GM04504 (cell line): ENCODE measurements around the gene GLP2R.
"Not testable (repeated sequence)": the region's sequence is repeated elsewhere in the genome, so short reads cannot be mapped to it uniquely, and the experiment has no call there.

Experiments
- DNase-seq: peaks from one replicate; pipeline ENCODE4 v3.0.0-alpha.2; 2012; ENCODE audit warnings: low read depth

Gene GLP2R, protein sequence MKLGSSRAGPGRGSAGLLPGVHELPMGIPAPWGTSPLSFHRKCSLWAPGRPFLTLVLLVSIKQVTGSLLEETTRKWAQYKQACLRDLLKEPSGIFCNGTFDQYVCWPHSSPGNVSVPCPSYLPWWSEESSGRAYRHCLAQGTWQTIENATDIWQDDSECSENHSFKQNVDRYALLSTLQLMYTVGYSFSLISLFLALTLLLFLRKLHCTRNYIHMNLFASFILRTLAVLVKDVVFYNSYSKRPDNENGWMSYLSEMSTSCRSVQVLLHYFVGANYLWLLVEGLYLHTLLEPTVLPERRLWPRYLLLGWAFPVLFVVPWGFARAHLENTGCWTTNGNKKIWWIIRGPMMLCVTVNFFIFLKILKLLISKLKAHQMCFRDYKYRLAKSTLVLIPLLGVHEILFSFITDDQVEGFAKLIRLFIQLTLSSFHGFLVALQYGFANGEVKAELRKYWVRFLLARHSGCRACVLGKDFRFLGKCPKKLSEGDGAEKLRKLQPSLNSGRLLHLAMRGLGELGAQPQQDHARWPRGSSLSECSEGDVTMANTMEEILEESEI

DNA sequence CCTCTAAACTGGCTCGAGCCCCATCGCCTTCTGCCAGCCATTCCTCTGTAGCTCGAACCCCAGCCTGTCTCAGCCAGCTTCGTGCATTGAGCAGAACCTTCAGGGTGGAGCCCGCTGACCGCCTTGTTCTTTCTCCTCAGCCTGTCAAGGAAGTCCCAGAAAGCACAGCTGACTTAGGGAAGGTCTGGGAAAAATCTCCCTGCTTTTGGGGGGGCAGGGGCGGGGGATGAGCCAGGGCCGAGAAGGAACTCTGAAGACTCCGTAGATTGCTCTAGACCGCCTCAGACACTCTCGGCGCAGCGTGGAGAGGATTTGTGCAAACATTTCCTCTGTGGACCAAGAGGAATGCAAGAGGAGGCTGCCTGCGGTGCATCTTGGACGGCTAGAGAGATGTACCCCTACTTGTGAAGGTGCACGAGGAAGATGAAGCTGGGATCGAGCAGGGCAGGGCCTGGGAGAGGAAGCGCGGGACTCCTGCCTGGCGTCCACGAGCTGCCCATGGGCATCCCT is at the start of gene GLP2R:
Gene GLP2R (plus strand): TSS at position 284 of the 510 bp plus-strand sequence. CDS start 140 bp downstream, at position 424.
- DNase-seq: no peak

DNA sequence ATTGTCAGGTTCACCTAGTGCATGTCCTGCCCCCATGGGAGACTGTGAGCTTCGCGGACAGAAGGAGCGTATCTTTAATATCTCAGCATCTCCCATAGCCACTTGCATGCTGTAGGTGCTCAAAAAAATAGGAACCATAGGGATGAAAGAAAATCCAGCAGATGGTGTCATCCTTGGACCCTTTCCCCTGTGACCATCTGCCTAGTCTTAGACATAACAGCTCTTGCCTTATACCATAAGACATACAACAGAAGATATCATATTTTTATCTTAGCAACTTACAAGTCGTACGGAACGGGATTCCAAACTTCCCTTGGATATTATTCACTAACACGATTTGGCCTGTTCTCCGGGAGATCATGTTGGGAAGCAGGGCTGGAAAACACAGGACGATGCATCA is 48.8 kb upstream of the GLP2R start:
- no peak for DNase-seq

DNA sequence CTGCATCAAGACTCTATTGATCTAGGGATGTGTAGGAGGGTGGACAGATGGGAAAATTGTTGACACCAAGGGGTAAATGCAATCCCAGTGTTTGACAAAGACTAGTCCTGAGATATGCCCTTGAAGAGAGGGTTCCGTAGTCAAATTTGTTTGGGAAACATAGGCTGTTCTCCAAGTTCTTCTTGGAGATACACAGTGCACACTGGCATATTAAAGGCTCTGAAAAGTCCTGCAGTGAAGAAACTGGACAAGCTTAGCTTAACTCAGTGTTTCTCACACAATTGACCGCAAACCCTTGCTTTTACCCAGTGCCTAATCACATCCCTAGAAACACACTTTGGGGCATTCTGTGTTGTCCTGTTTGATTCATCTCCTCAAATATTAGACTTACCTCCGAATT is 45.2 kb upstream of the GLP2R start:
- no peak for DNase-seq

DNA sequence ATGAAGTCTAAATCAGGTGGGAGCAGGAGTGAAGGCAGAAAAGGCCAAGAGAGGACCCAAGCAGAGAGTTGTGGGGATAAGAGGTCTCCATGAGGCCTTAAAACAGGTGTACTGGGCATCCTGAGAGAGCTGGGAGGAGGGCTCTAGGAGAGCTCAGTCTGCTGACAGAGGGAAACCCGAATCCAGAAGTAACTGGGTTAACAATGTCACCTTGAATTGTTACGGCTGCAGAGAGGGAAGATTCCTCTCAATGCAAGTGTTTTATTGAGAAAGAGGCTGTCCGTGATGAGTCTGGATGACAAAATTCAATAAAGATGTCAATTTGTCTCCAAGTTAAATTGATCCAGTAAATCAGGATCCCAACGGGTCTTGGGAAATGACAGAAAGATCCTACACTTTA is 42.7 kb upstream of the GLP2R start:
- no peak for DNase-seq

DNA sequence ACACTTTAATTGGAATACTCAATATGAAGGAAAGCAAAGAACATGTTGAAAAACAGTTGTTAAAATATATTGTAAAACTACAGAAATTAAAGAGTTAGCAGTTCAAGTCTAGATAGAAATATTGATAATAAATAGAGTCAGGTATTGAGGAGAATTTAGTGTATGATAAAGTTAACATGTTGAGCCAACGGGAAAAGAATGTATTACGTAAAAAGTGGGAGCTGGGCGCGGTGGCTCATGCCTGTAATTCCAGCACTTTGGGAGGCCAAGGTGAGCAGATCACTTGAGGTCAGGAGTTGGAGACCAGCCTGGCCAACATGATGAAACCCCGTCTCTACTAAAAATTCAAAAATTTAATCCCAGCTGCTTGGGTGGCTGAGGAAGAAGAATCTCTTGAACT is 42.3 kb upstream of the GLP2R start:
- DNase-seq: not testable (repeated sequence)

DNA sequence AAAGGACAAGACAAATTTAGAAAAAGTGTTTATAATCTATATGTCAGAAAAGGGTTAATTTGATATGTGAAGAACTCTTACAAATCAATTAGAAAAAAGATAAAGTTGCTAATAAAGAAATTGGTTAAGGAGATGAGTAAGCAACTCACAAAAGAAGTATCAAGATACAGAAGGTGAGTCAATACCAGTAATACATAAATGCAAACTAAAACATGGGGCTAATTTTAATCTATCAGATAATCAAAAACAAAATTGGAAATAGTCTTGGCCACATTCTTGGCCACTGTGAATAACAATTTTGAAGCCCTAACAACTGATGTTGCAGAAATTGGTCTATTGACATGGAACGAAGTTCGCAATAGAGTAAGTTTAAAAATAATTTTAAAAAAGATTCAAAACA is 41.2 kb upstream of the GLP2R start:
- DNase-seq: no peak

DNA sequence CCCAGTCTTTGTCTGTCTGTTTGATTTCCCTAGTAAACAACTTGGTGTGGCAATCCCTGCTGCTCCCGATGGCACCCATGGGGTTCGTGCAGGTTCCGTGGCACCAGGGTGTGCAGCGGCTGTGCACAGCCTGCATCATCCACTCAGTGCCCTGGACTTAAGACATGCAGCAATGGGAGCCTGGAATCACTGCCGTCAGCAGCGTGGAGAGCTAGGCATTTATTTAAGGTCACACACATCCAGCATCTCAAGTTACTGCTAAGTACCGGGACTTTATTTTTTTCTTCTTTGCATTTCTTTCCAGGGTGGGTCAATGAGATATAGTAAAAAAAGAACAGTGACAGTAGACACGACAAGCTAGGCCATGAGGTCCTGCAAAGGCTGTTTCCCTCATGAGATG is 37.1 kb upstream of the GLP2R start:
- DNase-seq: no peak

DNA sequence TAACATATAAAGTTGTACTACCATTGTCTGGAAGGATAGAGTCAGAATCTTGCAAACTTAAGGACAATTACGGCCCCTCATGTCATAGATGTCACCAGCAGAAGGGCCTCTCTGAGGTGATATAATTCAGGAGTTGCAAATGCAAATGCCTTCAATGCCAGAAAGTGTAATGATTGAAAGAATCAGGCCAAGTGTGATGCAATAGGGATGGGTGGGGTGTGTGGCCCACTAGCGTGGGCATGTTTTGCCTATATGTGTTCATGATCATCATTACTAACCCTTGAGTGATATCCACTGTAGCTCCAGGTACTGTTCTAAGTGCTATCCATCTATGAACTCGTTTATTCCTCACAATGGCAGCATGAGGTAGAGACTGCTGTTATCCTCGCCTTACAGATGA is 35.4 kb upstream of the GLP2R start:
- DNase-seq: no peak

DNA sequence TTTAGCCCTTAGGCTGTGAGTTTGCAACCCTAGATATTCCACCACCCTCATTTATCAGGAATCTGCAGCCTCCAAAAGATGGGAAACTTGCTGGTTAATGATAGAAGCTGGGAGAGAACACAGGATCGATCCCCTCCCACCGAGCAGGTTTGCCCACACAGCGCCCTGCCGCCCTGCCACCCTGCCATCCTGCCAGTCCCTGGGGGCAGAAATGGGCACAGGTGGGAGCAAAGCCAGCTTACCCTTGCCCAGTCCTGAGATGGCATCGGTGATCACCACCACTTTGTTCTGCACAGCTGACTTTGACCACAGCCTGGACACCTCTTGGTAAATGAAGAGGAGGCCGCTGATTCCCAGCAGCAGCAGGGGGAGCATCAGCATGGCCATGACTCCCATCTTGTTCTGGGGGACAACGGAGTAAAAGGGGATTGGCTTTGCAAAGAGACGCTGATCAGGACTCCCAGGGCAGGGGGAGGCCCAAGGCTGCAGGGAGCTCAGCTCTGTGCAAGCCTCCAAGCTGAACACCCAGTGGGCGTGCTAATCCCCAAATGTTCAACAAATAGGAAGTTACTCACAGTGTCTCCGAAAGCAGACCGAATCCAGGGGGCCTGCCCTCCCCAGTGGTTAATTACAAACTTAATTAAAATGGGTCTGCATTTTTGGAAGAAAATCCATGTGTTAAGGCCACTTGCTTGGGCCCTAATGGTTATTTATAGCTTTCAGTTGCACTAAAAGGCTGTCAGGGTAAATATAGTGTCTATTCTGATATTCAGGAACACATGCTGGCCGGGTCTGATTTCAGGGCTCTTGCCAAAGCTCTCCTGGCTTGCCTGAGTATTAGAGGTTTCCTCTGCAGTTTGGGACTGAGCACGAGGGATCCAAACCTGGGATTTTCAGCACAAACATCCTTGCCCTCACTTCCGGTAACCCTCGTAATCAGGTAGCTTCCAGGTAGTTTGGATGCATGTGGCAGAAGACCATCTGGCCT is 34.5 kb upstream of the GLP2R start, which contains the start of gene DHRS7C:
Gene DHRS7C (minus strand): TSS at position 704 of the 988 bp plus-strand sequence. CDS start 308 bp downstream, at position 396.
- no peak for DNase-seq

DNA sequence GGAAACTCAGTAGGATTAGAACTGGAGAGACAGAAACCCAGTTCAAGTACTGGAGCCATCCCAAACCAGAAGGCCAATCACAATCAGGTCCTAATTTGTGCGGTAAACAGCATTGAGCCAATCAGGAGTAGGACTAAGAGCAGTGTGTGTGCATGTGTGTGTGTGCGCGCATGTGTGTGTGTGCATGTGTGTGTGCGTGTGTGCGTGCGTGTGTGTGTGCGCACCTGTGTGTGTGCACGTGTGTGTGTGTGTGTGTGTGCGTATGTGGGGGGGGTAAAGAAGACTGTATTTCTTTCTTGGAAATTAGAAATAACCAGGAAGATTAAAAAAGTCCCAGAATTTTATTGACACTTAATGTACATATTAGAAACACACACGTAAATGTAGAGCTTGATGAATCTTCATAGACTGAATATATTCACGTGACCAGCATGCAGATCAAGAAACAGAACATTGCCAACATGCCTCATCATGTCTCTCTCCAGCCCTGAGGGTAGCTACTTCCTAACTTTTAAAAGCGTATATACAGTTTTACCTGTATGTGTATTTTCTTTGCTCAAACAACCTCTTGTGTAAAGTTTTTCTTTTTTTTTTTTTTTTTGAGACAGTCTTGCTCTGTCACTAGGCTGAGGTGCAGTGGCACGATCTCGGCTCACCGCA is 33.4 kb upstream of the GLP2R start:
- DNase-seq: no peak

DNA sequence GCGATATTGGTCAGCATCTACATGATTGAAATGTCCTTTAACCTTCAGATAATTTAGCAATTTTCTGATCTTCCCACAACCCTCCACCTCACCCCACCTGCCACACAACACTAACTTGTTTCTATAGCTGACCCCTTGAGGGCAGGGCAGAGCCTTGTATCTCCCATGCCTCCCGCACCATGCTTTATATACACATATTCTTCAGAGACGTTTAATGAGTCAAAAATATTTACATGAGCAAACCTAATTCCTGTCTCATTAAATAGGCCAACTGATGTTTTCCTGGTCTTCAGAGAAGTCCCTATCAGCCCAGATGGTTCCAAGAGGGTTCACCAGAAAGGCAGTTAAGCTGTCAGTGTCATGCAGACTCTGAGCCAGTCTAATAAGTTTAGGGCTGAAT is 27.7 kb upstream of the GLP2R start:
- no peak for DNase-seq

DNA sequence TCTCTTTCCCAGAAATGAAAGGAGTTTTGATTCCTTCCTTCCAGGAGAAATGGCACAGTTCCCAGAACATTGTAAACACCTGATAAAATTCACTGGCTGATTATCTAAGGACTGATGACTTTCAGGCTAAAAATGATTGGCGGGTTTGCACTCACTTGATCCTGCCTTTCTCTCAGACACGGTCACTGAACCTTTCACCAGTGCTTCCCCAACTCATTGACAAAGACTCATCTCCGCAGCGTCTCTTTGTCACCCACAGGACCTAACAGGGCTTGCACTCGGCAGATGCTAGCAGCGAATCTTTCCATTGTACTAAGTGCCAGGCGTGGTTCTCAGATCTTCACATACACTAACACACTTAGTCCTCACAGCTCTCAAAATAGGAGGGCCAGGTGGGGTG is 27.0 kb upstream of the GLP2R start:
- no peak for DNase-seq

DNA sequence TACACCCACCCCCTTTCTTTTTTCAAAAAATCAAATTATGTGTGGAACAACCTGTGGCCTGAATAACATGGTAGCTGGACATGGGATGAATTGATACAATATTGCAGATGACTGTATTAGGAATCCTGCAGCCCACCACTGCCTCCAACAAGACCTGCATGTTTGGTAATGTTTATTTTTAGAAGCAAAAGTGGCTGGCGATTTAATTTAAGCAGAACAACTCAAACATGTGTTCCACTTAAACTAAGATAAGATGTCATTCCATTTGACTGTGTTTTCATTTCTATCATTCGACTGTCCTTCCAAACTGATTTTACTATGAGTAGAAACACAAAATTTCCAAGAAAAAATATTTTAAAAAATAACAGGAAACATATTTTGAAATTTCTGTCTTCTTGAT is 24.2 kb upstream of the GLP2R start:
- DNase-seq: no peak

DNA sequence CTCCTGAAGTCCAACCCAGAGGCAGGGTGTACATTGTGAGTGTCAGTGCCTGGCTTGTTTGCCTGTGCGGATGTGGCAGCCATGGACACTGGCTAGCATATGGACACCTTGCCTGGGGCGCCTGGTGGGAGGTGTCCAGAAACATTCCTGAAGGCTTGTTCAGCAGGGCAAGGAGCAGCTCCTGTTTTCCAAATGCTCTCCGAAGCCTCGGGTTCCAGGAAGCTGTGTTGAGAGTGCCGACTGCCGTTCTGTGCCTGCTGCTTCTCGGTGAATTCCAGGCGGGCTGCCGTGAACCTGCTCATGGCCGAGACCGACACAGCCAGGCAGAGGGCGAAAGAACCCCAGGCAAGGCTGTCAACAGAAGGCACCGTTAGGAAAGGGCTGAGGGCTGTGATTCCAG is 23.4 kb upstream of the GLP2R start:
- peak; percentile 19 for DNase-seq

DNA sequence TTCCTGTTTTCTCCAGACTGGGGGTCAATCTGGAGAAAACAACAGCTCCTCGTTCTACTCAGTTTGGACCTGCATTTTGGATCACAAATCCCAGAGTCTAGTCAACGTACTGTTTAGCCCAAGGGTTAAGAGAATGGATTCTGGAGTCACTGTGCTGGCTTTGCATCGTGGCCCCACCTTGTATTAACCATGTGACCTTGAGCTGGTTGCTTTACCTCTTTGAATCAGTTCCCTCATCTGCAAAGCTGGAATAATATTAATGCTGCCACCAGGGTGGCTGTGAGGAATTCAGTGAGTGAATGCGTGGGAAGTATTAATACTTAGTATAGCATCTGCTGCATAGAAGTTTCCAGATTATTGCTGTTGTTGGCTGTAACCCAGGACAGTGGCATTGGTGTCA is 23.0 kb upstream of the GLP2R start:
- DNase-seq: no peak

DNA sequence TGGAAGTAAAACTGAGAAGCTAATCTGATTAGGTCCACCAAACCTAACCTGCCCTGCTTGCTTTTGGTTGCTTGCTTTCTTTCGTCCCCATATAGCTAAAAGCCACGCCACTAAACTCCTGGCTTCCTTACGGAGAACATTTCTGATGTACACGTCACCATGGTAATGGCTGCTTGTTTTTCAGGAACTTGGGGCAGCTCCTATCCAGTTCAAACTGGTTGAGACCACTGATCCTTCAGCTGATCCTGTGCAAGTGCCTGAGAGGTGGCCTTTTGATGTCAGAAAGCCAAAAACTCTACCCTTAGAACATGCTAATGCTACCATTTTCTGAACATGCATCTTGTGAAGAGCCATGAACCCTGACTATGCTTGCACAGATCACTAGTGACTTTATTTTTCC is 20.0 kb upstream of the GLP2R start:
- no peak for DNase-seq

DNA sequence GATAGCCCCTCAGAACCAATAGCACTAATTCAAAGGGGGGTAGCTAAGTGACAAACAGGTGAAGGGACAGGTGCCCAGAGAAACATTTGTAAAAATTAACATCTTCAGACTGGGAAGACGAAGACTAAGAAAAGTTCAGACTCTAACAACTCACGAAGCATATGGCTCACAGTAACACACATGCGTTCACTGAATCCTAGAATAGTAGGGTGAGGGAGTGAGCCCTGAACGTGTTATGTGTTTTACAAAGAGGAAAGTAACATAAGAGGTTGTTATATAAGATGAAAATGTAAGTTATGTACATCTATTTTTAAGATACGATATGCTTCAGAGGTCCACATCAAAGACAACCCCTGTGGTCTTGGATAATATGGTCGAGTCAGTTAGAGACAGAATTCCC is 19.0 kb upstream of the GLP2R start:
- no peak for DNase-seq

DNA sequence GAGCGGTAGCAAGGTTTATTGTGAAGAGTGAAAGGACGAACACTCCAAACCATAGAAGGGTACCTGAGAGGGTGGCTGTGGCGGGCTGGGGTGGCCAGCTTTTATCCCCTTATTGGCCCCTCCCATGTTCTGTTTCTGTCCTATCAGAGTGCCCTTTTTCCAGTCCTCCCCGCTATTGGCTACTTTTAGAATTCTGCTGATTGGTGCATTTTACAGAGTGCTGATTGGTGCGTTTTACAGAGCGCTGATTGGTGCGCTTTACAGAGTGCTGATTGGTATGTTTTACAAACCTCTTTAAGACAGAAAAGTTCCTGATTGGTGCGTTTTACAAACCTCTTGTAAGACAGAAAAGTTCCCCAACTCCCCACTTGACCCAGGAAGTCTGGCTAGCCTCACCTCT is 16.3 kb upstream of the GLP2R start:
- DNase-seq: no peak

DNA sequence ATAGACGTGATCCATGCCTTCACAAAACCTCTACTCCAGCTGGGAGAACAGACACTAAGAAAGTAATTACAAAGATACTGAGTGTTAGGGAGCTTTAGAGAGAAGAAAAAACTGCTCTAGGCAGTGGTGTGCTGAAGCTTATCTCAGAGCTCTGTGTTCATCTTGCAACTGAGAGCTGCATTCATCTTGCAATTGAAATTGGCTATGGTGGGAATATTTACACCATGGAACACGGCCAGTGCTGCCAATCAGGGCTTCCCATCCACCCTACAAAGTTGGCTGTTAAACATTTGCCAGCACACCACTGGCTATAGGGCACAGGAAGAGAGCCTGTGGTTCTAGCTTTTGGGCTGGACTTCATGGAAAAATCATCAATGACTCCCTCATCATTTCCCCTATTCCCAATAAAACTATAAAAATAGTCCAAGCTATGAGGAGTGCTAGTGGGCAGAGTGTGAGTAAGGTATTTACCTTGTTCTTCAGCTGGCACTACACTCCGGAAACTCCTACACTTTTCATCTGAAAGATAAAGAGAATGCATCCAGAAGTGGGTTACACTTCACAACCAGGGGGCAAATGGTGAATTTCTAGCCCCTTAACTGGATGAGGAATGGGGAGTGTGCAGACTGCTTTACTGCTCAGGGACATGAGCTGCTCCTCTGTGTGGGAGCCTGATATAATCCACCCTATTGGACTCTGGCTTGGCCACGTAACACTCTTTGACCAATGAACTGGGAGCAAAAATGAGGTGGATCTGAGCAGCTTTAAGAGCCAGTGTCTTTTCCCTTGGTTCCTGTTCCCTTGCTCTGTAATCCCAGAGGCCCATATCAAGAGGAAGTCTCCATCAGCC is 15.4 kb upstream of the GLP2R start:
- DNase-seq: no peak

DNA sequence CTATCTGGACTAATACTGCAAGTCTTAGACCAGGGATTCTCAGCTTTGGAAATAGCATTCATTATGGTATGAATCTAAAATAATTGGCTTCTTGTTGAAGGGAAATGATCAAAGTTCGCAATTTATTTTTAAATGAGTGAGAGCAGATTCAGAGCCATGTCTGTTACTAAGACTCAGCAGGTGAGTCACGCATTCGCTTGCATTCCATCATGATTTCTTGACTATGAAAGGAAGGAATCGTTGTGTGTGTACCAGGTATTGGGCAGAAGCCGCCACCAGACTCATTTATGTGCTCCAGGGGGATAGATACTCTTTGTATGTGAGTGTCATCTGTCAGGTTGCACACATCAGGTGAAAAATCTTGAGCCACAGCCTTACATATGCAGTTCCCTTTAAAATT is 14.6 kb upstream of the GLP2R start:
- no peak for DNase-seq

DNA sequence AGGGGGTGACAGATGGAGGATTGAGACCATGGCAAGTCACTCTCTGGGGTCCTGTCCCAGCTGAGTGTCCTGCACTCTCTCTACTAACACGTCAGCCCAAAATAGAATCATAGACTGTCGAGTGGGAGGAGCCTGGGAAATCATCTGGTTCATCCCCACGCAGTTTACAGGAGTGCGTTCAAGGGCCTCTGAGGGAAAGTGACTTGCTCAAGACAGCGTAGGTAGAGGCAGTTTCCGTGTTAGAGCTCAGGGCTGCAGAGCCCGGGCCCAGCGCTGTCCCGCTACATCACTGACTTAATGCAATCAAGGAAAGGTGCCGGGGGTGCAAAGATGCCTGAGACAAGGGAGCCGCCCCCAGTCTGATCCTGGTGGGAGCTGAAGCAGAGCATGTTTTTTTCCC is 14.2 kb upstream of the GLP2R start:
- DNase-seq: no peak
